H1 (cell line): ENCODE results near the gene ATP11C. TPM values are rescaled to one million over a fixed set of nuclear protein-coding genes. Genes with fewer than 3 reads are reported as not detected.

ENCODE experiments used
- CTCF ChIA-PET: fragments of 300-600 bp; sonication (Branson Sonifier 250); formaldehyde crosslinking; loops from one replicate; lab custom pipeline; 2021; ENCODE audit not compliant: partially characterized antibody; lab: Charles Lee
- POLR2A ChIA-PET: fragments of 300-600 bp; sonication (Branson Sonifier 250); formaldehyde crosslinking; loops from one replicate; lab custom pipeline; 2021; ENCODE audit warnings: inconsistent platforms; ENCODE audit not compliant: partially characterized antibody; lab: Charles Lee
- DNase-seq, 2 experiments: peaks; one replicate each; pipeline versions ENCODE4 v3.0.0 to v3.0.0-alpha.2; 2010 to 2022; ENCODE audit warnings: low spot score in 2 of 2, low read depth in 1 of 2, mixed read lengths in 1 of 2
- FAIRE-seq: peaks from 2 replicates; lab custom pipeline; 2011; peaks lifted over from hg19 to GRCh38; lab: Jason Lieb, UNC
- H2AFZ ChIP-seq: 2 replicates; pipeline ENCODE4 v1.8.1; 2012; ENCODE audit warnings: low read length, inconsistent platforms
- H2AK5ac ChIP-seq: 2 replicates; pipeline ENCODE4 v1.6.1; 2013; ENCODE audit warnings: low read depth, low read length
- H2BK120ac ChIP-seq: replicated peaks from 2 replicates; pipeline ENCODE3; 2013; ENCODE audit warnings: low read depth, low read length, inconsistent platforms
- H2BK12ac ChIP-seq: 2 replicates; pipeline ENCODE4 v1.6.1; 2013; ENCODE audit warnings: low read depth, low read length
- H2BK15ac ChIP-seq: 2 replicates; pipeline ENCODE4 v1.6.1; 2013; ENCODE audit warnings: low read length
- H2BK20ac ChIP-seq: 2 replicates; pipeline ENCODE4 v1.6.1; 2013; ENCODE audit warnings: low read length
- H2BK5ac ChIP-seq: 2 replicates; pipeline ENCODE4 v1.6.1; 2013; ENCODE audit warnings: low read depth, low read length
- H3K14ac ChIP-seq: 2 replicates; pipeline ENCODE4 v1.6.1; 2013; ENCODE audit warnings: inconsistent platforms; ENCODE audit not compliant: insufficient read length
- H3K18ac ChIP-seq: 2 replicates; pipeline ENCODE4 v1.6.1; 2013; ENCODE audit warnings: low read length; ENCODE audit errors: extremely low read depth
- H3K23ac ChIP-seq: 2 replicates; pipeline ENCODE4 v1.6.1; 2013; ENCODE audit warnings: inconsistent platforms; ENCODE audit not compliant: insufficient read length
- H3K23me2 ChIP-seq: 2 replicates; pipeline ENCODE4 v1.6.1; 2013; ENCODE audit warnings: low read depth, low read length
- H3K27ac ChIP-seq: 2 replicates; pipeline ENCODE4 v1.6.1; 2011; ENCODE audit warnings: low read depth, low read length, inconsistent platforms
- H3K27me3 ChIP-seq, 4 experiments: replicated peaks in 1 of 4; 1 replicate in 1 of 4; 2 replicates in 3 of 4; pipeline versions ENCODE4 v1.6.1 to v1.8.1; 2011 to 2013; ENCODE audit warnings: low read length in 3 of 4, mild to moderate bottlenecking in 3 of 4, inconsistent platforms in 2 of 4, mixed read lengths in 2 of 4, moderate library complexity in 1 of 4; ENCODE audit not compliant: control insufficient read depth in 3 of 4, insufficient read depth in 3 of 4; ENCODE audit errors: extremely low read depth in 1 of 4
- H3K36me3 ChIP-seq, 4 experiments: 2 replicates each; pipeline versions ENCODE4 v1.6.1 to v1.8.1; 2011 to 2013; ENCODE audit warnings: mild to moderate bottlenecking in 4 of 4, low read length in 3 of 4, moderate library complexity in 2 of 4, control low read depth in 1 of 4, inconsistent platforms in 1 of 4; ENCODE audit not compliant: insufficient read depth in 4 of 4, control insufficient read depth in 2 of 4
- H3K4ac ChIP-seq: replicated peaks from 2 replicates; pipeline ENCODE3; 2013; ENCODE audit warnings: low read length, low read depth, mixed read lengths, inconsistent platforms; ENCODE audit not compliant: insufficient read length
- H3K4me1 ChIP-seq, 4 experiments: replicated peaks in 1 of 4; 1 replicate in 1 of 4; 2 replicates in 3 of 4; pipeline versions ENCODE4 v1.6.1 to v1.8.1; 2011 to 2013; ENCODE audit warnings: low read length in 3 of 4, inconsistent platforms in 2 of 4, mixed read lengths in 1 of 4; ENCODE audit not compliant: insufficient read depth in 4 of 4, control insufficient read depth in 3 of 4
- H3K4me2 ChIP-seq, 2 experiments: 2 replicates each; pipeline versions ENCODE4 v1.6.1 to v1.8.1; 2011 to 2013; ENCODE audit warnings: low read depth in 2 of 2, low read length in 2 of 2, control low read depth in 1 of 2, inconsistent platforms in 1 of 2, mild to moderate bottlenecking in 1 of 2; ENCODE audit not compliant: insufficient read depth in 1 of 2
- H3K4me3 ChIP-seq, 4 experiments: fragments of 200-600, 300-600 bp in 1 of 4; sonication (generic), shearing (Covaris generic), sonication (Bioruptor Twin) in 1 of 4; 2 replicates each; pipeline versions ENCODE4 v1.5.1 to v1.8.1; 2011 to 2016; ENCODE audit warnings: low read length in 4 of 4, low read depth in 3 of 4, control low read depth in 2 of 4, inconsistent platforms in 2 of 4, mild to moderate bottlenecking in 2 of 4, mixed read lengths in 1 of 4, moderate library complexity in 1 of 4; ENCODE audit not compliant: insufficient read depth in 2 of 4; ENCODE audit errors: extremely low read depth in 1 of 4
- H3K56ac ChIP-seq: replicated peaks from 2 replicates; pipeline ENCODE3; 2013; ENCODE audit warnings: low read depth, mild to moderate bottlenecking, mixed read lengths, low read length, inconsistent platforms; ENCODE audit not compliant: insufficient read length
- H3K79me1 ChIP-seq: 2 replicates; pipeline ENCODE4 v1.6.1; 2013; ENCODE audit warnings: low read depth, low read length, control low read depth
- H3K79me2 ChIP-seq, 2 experiments: 2 replicates each; pipeline versions ENCODE4 v1.6.1 to v1.8.1; 2012 to 2013; ENCODE audit warnings: low read length in 2 of 2, mild to moderate bottlenecking in 2 of 2, inconsistent platforms in 1 of 2; ENCODE audit not compliant: insufficient read depth in 2 of 2, control insufficient read depth in 1 of 2
- H3K9ac ChIP-seq, 4 experiments: replicated peaks in 1 of 4; 1 replicate in 1 of 4; 2 replicates in 3 of 4; pipeline versions ENCODE4 v1.6.1 to v1.8.1; 2011 to 2013; ENCODE audit warnings: low read depth in 3 of 4, low read length in 3 of 4, control low read depth in 2 of 4, mild to moderate bottlenecking in 2 of 4, moderate library complexity in 2 of 4, inconsistent platforms in 1 of 4; ENCODE audit errors: extremely low read depth in 1 of 4
- H3K9me3 ChIP-seq, 2 experiments: 2 replicates each; pipeline versions ENCODE4 v1.6.1 to v1.8.1; 2012 to 2013; ENCODE audit warnings: mild to moderate bottlenecking in 2 of 2, moderate library complexity in 2 of 2, control low read depth in 1 of 2, inconsistent platforms in 1 of 2, low read depth in 1 of 2, low read length in 1 of 2, mixed read lengths in 1 of 2; ENCODE audit not compliant: insufficient read depth in 2 of 2
- H4K20me1 ChIP-seq, 2 experiments: replicated peaks in 1 of 2; 2 replicates each; pipeline versions ENCODE3 to v1.8.1; 2011 to 2013; ENCODE audit warnings: inconsistent platforms in 2 of 2, low read length in 2 of 2, mild to moderate bottlenecking in 1 of 2; ENCODE audit not compliant: insufficient read depth in 2 of 2, control insufficient read depth in 1 of 2
- H4K5ac ChIP-seq: 2 replicates; pipeline ENCODE4 v1.6.1; 2013; ENCODE audit warnings: low read length, low read depth, mixed read lengths, inconsistent platforms; ENCODE audit not compliant: insufficient read length
- H4K8ac ChIP-seq: 2 replicates; pipeline ENCODE4 v1.8.0; 2013; ENCODE audit warnings: mild to moderate bottlenecking, moderate library complexity, low read length, inconsistent platforms; ENCODE audit not compliant: insufficient read depth; ENCODE audit errors: extremely low read depth
- H4K91ac ChIP-seq: replicated peaks from 2 replicates; pipeline ENCODE3; 2013; ENCODE audit warnings: low read length, mixed read lengths, inconsistent platforms; ENCODE audit not compliant: insufficient read length
- EGR1 ChIP-seq: IDR thresholded peaks from 2 replicates; pipeline ENCODE4 v1.6.1; 2011; ENCODE audit warnings: low read depth, low read length, borderline replicate concordance
- POLR2AphosphoS5 ChIP-seq: IDR thresholded peaks from 2 replicates; pipeline ENCODE4 v1.6.1; 2011; ENCODE audit warnings: low read depth, low read length
- TAF7 ChIP-seq: optimal IDR thresholded peaks from 2 replicates; pipeline ENCODE3; 2011; ENCODE audit warnings: low read depth, mild to moderate bottlenecking, inconsistent platforms, low read length, moderate library complexity, borderline replicate concordance
- WGBS, 2 experiments: shearing (Covaris generic) in 1 of 2; methylation state at CpG; one replicate each; pipeline versions ENCODE4 v1.1.6 to v1.1.7; 2013 to 2015; ENCODE audit warnings: low lambda C conversion rate in 2 of 2, mixed read lengths in 2 of 2, inconsistent platforms in 1 of 2, low coverage in 1 of 2, missing lambda C conversion rate in 1 of 2; ENCODE audit not compliant: insufficient replicate concordance in 2 of 2, insufficient coverage in 1 of 2, insufficient read length in 1 of 2; ENCODE audit errors: extremely low coverage in 1 of 2, missing lambda C conversion rate in 1 of 2; 5-methylcytosine and 5-hydroxymethylcytosine counted together
- polyA plus RNA-seq, 7 experiments: library from polyadenylated mRNA; depleted of rRNA in 3 of 7; stranded (reverse) in 5 of 7; unstranded in 2 of 7; fragments of >200 nt in 5 of 7; fragments of 200-250 nt in 2 of 7; gene quantifications; 1 replicate in 5 of 7; 2 replicates in 1 of 7; 4 replicates in 1 of 7; pipeline versions ENCODE4 v1.2.1 to v1.2.3, GENCODE V29; 2011 to 2013; ENCODE audit warnings: missing spikeins in 2 of 7, mixed read lengths in 2 of 7
- total RNA-seq: library from RNA; stranded (reverse); fragmentation: NEBNext Ultra II Directional; extraction: Animal tissue kit (Norgen Biotek cat#: 25700); gene quantifications from 2 replicates; pipeline ENCODE4 v1.2.1, GENCODE V29; 2021

Gene ATP11C
- total and polyA plus RNA-seq, 2 of the 8 experiments (the other 6 are each of a cell fraction or from before 2014, with no cell fraction given): 14.7 to 52.1 TPM

- Histone ChIP-seq H2AK5ac (no peak within 1 kb of the TSS), H3K4ac (no peak within 1 kb of the TSS), H3K56ac (no peak within 1 kb of the TSS), H3K9ac (no peak within 1 kb of the TSS), H3K9me3 (no peaks in the 10 kb centered on the region), H4K91ac (no peak within 1 kb of the TSS), H4K8ac (no peak within 1 kb of the TSS), H3K79me2 (no peaks in the 10 kb centered on the region), H3K18ac (no peak within 1 kb of the TSS), H4K20me1 (no peaks in the 10 kb centered on the region), H4K5ac (no peak within 1 kb of the TSS), H3K23ac (no peak within 1 kb of the TSS), H2BK20ac (no peak within 1 kb of the TSS), H3K79me1 (no peaks in the 10 kb centered on the region), H2BK12ac (no peak within 1 kb of the TSS), H3K36me3 (no peaks in the 10 kb centered on the region), H3K27ac (no peak within 1 kb of the TSS), H2BK15ac (no peak within 1 kb of the TSS), H3K27me3 (no peaks in the 10 kb centered on the region), H2AFZ (no peak within 1 kb of the TSS), H2BK5ac (no peak within 1 kb of the TSS), H2BK120ac (no peak within 1 kb of the TSS), H3K14ac (no peak within 1 kb of the TSS), H3K4me1 (no peaks in the 10 kb centered on the region; a peak in 1 of 7 replicates), H3K4me3 (no peak within 1 kb of the TSS), H3K4me2 (no peak within 1 kb of the TSS), H3K23me2 (no peaks in the 10 kb centered on the region)
- WGBS, 2 experiments: 93% methylated on average over 4 of the region's 7 CpGs; no CpG with 5 or more reads in 1 of the 2 experiments
- no peak for TF ChIP-seq TAF7
- TF ChIP-seq POLR2AphosphoS5: no peak
- TF ChIP-seq EGR1: no peak
- ChIA-PET CTCF (interaction anchor here (0.6 to 1.3 kb wide), 8 partner anchors 9 to 1191 kb away, joined by 3 to 4 read pairs (median 3); no protein-coding TSS in a partner anchor), POLR2A (no interaction called here)
- FAIRE-seq (no peak), DNase-seq (no peak)
Observed at GRCh38 chrX:139965421-139965820, 32.6 kb upstream of the ATP11C start, which contains the start of gene CXorf66. Gene CXorf66, minus strand, starts transcription at chrX:139965521. Its CDS starts 25 bp downstream, at chrX:139965496.
